NCI-H2107 (cell line): Measurements from ENCODE around the gene KRT71.

Experiments
- DNase-seq: peaks from one replicate; lab custom pipeline; 2025; lab: John Stamatoyannopoulos, UW

Gene KRT71

DNA sequence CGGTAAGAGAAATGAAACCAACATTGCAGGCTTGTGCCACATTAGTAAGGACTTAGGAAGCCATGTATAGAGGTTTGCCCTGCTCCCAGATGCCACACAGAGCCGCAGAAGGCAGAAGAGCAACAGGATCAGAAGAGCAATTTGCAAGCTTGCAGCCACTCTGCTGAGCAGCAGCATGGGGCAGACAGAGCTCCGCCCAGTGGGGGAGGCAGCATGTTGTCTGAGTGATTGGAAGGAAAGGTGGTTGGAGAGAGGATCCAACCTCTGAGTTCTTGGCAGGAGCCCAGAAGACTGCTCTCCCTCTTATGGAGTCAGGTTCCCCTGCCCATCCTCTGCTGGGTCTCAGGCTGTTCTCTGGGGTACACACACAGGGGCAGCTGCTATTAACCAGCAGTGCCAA is 57.6 kb downstream of the KRT71 start:
- DNase-seq = peak; percentile 83

GRCh38 chr12:52494518-52494917 is 58.4 kb downstream of the KRT71 start:
- no peak for DNase-seq

DNA sequence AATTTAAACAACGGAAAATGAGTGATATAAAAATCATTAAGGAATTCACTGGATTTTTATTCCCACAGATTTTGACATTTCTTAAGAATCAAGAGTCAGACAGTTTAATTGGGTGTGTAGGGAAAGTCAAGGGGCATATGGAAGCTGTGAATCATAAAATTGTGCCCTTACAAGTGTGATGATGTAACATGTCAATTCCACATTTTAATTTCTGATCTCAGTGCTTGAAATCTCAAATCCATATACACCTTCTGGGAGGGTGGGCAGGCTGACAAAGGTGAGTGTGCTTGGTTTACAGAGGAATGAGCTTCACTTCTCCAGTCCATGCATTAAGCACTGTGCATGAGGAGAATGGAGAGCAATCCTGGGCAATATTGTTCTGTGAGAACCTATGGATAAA is 58.8 kb downstream of the KRT71 start:
- no peak for DNase-seq
